HEK293T (cell line): ENCODE results near the gene CNGB1.

Source experiments
- FOXA1 ChIP-seq: fragments of 450-650 bp; IDR thresholded peaks from 2 replicates; pipeline ENCODE4 v1.6.1; 2016; ENCODE audit warnings: mild to moderate bottlenecking
- FOXM1 ChIP-seq: fragments of 450-650 bp; IDR thresholded peaks from 2 replicates; pipeline ENCODE4 v1.6.1; 2017; ENCODE audit warnings: mild to moderate bottlenecking, borderline replicate concordance
- NFRKB ChIP-seq: fragments of 450-650 bp; IDR thresholded peaks from 2 replicates; pipeline ENCODE4 v1.6.1; 2016; ENCODE audit warnings: mild to moderate bottlenecking, moderate library complexity
- SP1 ChIP-seq: fragments of 450-650 bp; IDR thresholded peaks from 2 replicates; pipeline ENCODE4 v1.6.1; 2017
- SUZ12 ChIP-seq: fragments of 450-650 bp; IDR thresholded peaks from 2 replicates; pipeline ENCODE4 v1.6.1; 2016; ENCODE audit warnings: mild to moderate bottlenecking
- TARDBP ChIP-seq: fragments of 450-650 bp; IDR thresholded peaks from 2 replicates; pipeline ENCODE4 v1.6.1; 2016

- TF ChIP-seq NFRKB, result no peak
- no peak for TF ChIP-seq FOXM1
- no peak for TF ChIP-seq SUZ12
- TF ChIP-seq TARDBP, result no peak
- TF ChIP-seq SP1, result no peak
- TF ChIP-seq FOXA1, result no peak
These were observed 21.9 kb downstream of the CNGB1 start for GRCh38 chr16:57949013-57949412.
